ENCODE measurements around the gene SCNN1G. TPM values are rescaled to one million over a fixed set of nuclear protein-coding genes. Genes with fewer than 3 reads are reported as not detected.

The SCNN1G gene
- total and polyA plus RNA-seq, 2 of the 13 experiments (the other 11 are each of a cell fraction or from before 2014, with no cell fraction given): not detected

- TF ChIP-seq U2AF2 (IDR thresholded peaks at IDR 0.05; ENCODE audit: low read depth, low read length): no peak
- TF ChIP-seq STAT5B (CRISPR knock-in tag; IDR thresholded peaks at IDR 0.05): no peak
- no peak for TF ChIP-seq ZNF746 (CRISPR knock-in tag; IDR thresholded peaks at IDR 0.05)
- no peak for TF ChIP-seq KMT2B (CRISPR knock-in tag; IDR thresholded peaks at IDR 0.05)
- TF ChIP-seq TCF7L2 (IDR thresholded peaks at IDR 0.05; ENCODE audit: low read depth, low read length): no peak
- no peak for TF ChIP-seq NPAS2 (CRISPR knock-in tag; IDR thresholded peaks at IDR 0.05; ENCODE audit: borderline replicate concordance)
- TF ChIP-seq TOPORS (CRISPR knock-in tag; IDR thresholded peaks at IDR 0.05): no peak
- no peak for TF ChIP-seq NR2C2 (CRISPR knock-in tag; IDR thresholded peaks at IDR 0.05; ENCODE audit: borderline replicate concordance)
- TF ChIP-seq ZNF687 (CRISPR knock-in tag; IDR thresholded peaks at IDR 0.05): no peak
- no peak for TF ChIP-seq ZNF580 (CRISPR knock-in tag; IDR thresholded peaks at IDR 0.05; ENCODE audit: borderline replicate concordance, low read depth)
- no peak for TF ChIP-seq ZNF570 (CRISPR knock-in tag; IDR thresholded peaks at IDR 0.05; ENCODE audit: borderline replicate concordance)
- no peak for TF ChIP-seq ATRX (CRISPR knock-in tag; IDR thresholded peaks at IDR 0.05; ENCODE audit: borderline replicate concordance)
- 0 out of 2 replicates have a peak, but pooled peaks have one; percentile 40 for TF ChIP-seq ZBTB43 (CRISPR knock-in tag; conservative IDR thresholded peaks at IDR 0.05)
- no peak for TF ChIP-seq ZSCAN22 (CRISPR knock-in tag; IDR thresholded peaks at IDR 0.05)
- TF ChIP-seq ZNF710 (CRISPR knock-in tag; IDR thresholded peaks at IDR 0.05; ENCODE audit: borderline replicate concordance): no peak
- TF ChIP-seq ZFP41 (CRISPR knock-in tag; IDR thresholded peaks at IDR 0.05; ENCODE audit: borderline replicate concordance): no peak
- no peak for TF ChIP-seq ZNF672 (CRISPR knock-in tag; IDR thresholded peaks at IDR 0.05)
- TF ChIP-seq CEBPG (CRISPR knock-in tag; IDR thresholded peaks at IDR 0.05): 0 out of 2 replicates have a peak, but pooled peaks have one; percentile 12
- no peak for TF ChIP-seq ZNF496 (CRISPR knock-in tag; IDR thresholded peaks at IDR 0.05; ENCODE audit: insufficient replicate concordance)
- no peak for TF ChIP-seq HHEX (CRISPR knock-in tag; IDR thresholded peaks at IDR 0.05)
These were observed 48.3 kb upstream of the SCNN1G start (continued) for GRCh38 chr16:23134274-23134673.

Measured in HepG2 (cell line).